SK-N-SH treated with all-trans-retinoic acid at 6 μM for 48 hours (cell line): ENCODE results near the gene DIAPH3.

Experiments
- ZC3H10 ChIP-seq: fragments of 250-450 bp; sonication (Bioruptor Pico); IDR thresholded peaks from 2 replicates; pipeline ENCODE4 v1.5.1; 2021; ENCODE audit warnings: mild to moderate bottlenecking, moderate library complexity
- ZFP3 ChIP-seq: fragments of 250-450 bp; sonication (Bioruptor Pico); IDR thresholded peaks from 2 replicates; pipeline ENCODE4 v1.5.0; 2020; ENCODE audit warnings: mild to moderate bottlenecking, moderate library complexity
- TF ChIP-seq, protein P1 (sequence below): fragments of 250-450 bp; sonication (Bioruptor Pico); IDR thresholded peaks from 2 replicates; pipeline ENCODE4 v1.8.0; 2021; ENCODE audit warnings: low read depth, mild to moderate bottlenecking, moderate library complexity, borderline replicate concordance

DNA sequence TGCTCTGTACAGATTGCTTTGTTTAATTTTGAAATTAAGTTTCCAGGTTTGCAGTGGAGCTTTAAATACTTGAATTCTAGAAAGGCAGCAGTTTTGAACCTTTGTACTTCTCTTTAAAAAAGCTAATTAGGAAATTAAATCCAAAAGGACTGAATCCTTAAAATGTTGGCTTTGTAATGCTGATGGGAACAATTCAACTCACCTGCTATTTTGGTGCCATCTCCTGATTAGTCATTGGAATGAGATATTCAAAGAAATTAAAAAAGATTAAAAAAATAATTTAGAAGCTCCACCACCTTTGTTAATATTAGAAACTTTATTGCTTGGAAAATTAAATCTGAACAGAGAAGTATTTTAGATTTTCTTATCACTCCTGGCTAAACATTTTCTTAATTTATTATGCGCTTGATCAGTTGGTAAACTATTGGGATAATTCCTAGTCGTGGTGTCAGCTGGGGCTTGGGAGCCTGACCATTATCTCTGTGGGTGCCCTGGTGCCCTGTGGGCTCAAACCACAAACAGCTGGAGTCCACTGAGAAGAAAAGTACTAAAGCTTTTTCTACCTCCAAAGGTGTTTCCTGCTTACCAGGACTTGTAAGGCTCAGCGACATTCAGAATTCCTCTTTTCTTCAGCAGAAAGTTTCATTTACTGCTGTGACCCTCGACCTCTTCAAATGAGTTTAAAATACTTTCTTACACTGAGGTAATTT is 540.4 kb downstream of the DIAPH3 start:
- TF ChIP-seq ZC3H10 = no peak
- TF ChIP-seq, protein P1, sequence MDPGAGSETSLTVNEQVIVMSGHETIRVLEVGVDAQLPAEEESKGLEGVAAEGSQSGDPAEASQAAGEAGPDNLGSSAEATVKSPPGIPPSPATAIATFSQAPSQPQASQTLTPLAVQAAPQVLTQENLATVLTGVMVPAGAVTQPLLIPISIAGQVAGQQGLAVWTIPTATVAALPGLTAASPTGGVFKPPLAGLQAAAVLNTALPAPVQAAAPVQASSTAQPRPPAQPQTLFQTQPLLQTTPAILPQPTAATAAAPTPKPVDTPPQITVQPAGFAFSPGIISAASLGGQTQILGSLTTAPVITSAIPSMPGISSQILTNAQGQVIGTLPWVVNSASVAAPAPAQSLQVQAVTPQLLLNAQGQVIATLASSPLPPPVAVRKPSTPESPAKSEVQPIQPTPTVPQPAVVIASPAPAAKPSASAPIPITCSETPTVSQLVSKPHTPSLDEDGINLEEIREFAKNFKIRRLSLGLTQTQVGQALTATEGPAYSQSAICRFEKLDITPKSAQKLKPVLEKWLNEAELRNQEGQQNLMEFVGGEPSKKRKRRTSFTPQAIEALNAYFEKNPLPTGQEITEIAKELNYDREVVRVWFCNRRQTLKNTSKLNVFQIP = no peak
- no peak for TF ChIP-seq ZFP3 (CRISPR knock-in tag)
